Skin of body (tissue), 2 donors: Measurements from ENCODE around the gene CCM2L. TPM values are rescaled to one million over a fixed set of nuclear protein-coding genes. Genes with fewer than 3 reads are reported as not detected.

Source experiments
- DNase-seq: peaks from one replicate; lab custom pipeline; 2025; lab: John Stamatoyannopoulos, UW
- total RNA-seq: library from RNA; depleted of rRNA; stranded (reverse); fragments of >200 nt; gene quantifications from one replicate; pipeline ENCODE4 v1.2.3, GENCODE V29; 2014

Gene CCM2L
- total RNA-seq, 1 donor from 2014 or later, result 3.0 TPM

DNA sequence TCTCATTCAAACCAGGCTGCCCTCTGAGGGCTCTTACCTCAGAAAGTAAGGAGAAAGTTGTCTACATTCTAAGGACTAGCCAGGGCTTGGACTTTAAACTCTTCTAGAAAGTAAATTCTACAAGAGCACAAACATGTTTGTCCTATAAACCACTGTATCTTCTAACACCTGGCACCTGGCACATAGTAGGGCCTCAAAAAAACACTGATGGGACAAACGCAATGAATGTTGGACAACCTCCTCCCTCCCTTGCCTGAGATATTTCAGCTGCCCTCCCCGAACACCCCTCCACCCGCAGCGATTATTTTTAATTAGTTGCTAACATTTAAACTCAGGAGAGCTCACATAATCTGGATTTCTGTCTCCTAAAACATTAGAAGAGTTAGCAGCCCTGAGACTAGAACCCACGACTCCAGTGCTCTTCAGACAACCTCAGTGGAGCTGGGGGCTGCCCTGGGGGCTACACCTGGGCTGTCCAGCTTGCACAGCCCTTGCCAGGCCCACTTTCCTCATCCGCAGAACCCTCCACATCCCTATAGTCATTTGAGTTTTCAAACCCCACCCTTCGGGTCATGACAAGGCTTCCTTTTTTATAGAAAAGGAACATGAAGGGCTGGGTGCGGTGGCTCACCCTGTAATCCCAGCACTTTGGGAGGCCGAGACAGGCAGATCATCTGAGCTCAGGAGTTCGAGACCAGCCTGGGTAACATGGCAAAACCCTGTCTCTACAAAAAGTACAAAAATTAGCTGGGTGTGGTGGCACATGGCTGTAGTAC lies 46.7 kb downstream of the CCM2L start:
- DNase-seq, result no peak

DNA sequence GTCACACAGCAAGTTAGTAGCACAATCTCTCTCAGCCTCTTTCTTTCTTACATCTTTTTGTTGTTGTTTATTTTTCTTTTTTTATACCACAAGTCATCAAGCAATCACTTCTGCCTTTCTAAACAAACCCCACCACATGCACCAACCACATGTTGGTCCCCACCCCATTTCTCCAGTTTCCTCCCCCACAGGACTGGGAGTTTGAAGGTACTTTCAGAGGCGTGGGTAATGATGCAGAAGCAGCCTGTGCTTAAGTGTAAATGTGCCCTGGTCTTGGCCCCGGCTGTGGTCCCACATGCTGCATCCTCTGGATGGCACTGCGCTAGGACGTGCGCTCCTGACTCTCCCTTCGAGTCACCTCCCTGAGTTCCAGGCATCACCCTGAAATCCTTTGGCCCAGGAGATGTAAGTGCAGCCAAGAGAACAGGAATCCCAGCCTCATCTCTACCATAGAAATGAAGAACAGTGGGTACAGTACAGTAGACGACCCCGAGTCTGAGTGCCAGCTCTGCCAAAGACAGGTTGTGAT lies 47.5 kb downstream of the CCM2L start:
- no peak for DNase-seq

DNA sequence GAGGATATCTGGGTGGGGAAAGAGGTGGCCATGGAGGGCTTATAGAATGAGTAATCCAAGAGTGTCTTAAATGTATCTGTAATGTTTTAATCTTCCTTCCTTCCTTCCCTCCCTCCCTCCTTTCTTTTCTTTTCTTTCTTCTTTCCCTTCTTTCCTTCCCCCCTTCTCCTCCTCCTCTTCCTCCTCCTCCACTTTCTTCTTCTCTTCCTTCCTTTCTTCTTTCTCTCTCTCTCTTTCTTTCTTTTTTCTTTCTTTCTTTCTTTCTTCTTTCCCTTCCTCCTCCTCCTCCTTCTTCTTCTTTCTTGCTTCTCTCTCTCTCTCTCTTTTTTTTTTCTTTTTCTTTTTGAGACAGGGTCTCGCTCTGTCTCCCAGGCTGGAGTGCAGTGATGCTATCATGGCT lies 49.0 kb downstream of the CCM2L start:
- no peak for DNase-seq

GRCh38 chr20:32062776-32063170 lies 52.5 kb downstream of the CCM2L start:
- DNase-seq, result no peak

GRCh38 chr20:32063695-32064094 lies 53.5 kb downstream of the CCM2L start:
- DNase-seq, result no peak

GRCh38 chr20:32064667-32065066 lies 54.4 kb downstream of the CCM2L start:
- DNase-seq, result no peak

DNA sequence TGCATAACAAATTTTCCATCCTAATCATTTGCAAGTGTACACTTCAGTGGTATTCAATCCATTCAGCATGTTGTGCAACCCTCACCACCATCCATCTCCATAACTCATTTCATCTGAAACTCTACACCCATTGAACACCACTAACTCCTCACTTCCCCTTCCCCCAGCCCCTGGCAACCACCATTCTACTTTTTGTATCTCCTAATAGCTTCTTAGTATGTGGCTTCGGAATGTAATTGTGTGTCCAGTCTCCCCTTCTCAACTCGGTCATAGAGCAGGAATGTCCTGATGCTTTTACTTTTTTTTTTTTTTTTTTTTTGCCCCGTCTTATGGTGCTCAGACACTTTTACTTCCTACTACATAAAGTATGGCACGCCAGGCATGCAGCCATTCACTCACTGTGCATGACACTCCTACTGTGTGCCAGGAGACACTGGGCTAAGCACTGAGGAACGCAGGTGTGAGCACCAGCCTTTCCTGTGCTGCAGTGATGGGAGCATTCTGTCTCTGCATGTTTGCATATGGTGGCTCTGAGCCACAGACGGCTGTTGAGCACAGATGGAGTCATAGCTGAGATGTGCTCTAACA lies 57.1 kb downstream of the CCM2L start:
- no peak for DNase-seq

GRCh38 chr20:32068174-32068573 lies 57.9 kb downstream of the CCM2L start:
- no peak for DNase-seq

- no peak for DNase-seq
Measured at GRCh38 chr20:32069711-32070110, 59.5 kb downstream of the CCM2L start.

DNA sequence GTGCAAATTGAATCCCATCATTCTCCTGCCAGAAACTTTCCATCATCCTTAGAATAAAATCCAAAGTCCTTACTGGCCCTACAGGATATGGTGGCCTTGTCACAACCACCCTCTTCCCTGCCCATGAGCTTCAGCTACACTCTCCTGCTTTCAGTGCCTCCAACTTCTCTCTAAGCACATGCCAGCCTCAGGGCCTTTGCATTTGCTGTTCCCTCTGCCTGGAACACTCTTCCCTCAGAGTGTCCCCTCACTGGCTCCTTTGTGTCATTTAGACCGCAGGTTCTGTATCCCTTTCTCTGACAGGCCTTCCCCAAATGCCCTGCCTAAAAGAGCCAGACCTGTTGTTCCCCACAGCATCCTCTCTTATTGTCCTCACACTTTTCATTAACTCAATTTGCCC lies 60.0 kb downstream of the CCM2L start:
- no peak for DNase-seq

DNA sequence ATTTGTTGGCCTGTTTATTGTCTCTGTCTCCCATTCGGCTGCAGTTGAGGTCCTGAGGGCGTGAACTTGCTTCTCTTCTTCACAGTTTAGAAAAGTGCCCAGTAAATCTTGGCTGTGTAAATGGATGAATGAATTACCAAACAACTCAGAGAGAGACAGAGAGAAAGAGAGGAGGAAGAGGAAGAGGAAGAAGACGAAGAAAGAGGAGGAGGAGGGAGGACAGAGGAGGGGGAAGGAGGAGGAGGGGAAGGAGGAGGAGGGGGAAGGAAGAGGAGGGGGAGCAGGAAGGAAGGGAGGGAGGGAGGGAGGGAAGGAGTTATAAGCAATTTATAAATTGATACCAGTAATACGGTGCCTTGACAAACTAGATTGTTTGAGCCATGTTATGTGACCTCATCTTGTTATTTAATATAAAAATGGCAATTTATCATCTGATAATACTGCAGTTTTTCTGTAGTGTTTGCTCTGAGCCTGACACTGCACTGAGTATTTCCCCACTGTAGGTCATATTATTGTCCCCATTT lies 60.5 kb downstream of the CCM2L start:
- no peak for DNase-seq

GRCh38 chr20:32071395-32072167 lies 61.3 kb downstream of the CCM2L start:
- DNase-seq, result no peak

DNA sequence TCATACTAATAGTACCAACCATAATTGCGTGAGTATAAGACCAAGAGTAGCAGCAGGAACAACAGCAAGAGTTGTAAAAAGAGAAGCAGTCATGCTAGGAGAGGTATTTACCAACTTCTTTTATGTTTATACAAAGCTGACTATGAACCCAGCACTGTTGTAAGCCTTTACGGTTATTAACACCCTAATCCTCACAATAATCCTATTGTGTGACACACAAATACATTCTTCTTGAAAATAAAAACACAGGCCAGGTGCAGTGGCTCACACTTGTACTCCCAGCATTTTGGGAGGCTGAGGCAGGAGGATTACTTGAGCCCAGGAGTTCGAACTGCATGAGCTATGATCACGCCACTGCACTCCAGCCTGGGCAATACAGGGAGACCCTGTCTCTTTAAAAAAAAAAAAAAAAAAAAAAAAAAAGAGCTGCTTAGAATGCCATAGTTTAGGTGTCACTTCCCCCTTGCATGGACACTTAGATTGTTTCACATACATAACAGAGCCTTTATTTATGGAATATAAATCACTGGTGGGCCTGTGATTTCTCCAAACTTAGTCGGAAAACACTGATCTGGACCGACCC lies 62.0 kb downstream of the CCM2L start:
- DNase-seq, result no peak

DNA sequence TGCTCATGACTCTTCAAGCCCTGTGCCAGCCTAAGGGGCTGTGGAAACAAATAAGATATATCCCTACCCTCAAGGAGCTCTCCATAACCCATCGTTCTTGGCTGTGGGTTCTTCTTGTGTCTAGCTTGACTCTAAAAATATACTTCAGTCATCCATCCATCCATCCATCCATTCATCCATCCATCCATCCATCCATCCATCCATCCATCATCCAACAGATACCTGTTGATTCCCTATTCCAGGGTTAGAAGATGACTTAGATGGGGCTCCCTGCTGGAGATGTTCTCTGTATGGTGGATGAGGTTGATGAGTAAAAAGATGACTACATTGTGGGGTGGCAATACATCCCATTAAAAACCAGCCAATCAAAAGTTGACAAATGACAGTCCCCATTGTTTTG lies 65.3 kb downstream of the CCM2L start:
- no peak for DNase-seq

DNA sequence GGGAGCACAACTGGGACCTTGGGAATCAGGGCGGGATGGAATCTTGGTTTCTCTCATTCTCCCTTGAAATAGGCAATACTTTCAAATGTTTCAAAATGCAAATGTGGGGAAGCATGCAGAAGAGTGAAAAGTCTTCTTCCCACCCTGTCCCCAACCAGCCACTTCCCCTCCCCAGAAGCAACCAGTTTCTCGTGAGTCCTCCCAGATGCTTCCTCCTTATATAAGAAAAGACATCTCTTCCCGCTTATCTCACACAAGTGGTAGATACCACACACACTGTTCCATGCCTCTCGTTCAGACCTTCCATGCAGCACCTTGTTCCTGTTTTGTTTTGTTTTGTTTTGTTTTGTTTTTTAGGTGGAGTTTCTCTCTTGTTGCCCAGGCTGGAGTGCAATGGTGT lies 67.0 kb downstream of the CCM2L start:
- no peak for DNase-seq

- DNase-seq, result no peak
Measured at GRCh38 chr20:32078322-32078721, 68.1 kb downstream of the CCM2L start.

GRCh38 chr20:32078791-32079190 lies 68.6 kb downstream of the CCM2L start:
- no peak for DNase-seq

DNA sequence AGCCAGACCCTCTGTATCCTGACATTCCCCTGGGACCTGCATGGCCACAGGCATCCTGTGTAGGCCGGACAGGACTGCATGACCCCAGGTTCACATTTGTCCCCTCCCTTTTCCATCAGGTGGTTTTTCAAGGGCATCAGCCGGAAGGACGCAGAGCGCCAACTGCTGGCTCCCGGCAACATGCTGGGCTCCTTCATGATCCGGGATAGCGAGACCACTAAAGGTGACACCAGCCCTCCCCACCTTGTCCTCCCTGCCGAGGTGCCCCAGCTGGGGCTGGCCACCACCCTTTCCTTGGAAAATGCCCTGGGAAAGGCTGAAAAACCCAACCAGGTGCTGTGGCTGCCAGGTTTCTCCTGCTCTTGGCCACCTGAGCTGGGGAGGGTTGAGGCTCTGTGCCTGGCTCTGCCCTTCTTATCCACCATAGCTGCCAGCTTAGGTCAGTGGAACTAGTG lies 69.4 kb downstream of the CCM2L start:
- DNase-seq, result no peak

GRCh38 chr20:32080783-32081182 lies 70.5 kb downstream of the CCM2L start:
- DNase-seq, result no peak
